Ishikawa (cell line): ENCODE results near the gene HK2.

ENCODE experiments used
- CEBPB ChIP-seq: IDR thresholded peaks from 2 replicates; pipeline ENCODE4 v1.6.1; 2012
- CREB1 ChIP-seq: IDR thresholded peaks from 2 replicates; pipeline ENCODE4 v1.6.1; 2012; ENCODE audit warnings: low read depth
- EGR1 ChIP-seq: IDR thresholded peaks from 2 replicates; pipeline ENCODE4 v1.6.1; 2012
- EP300 ChIP-seq: IDR thresholded peaks from 2 replicates; pipeline ENCODE4 v1.6.1; 2012; ENCODE audit warnings: borderline replicate concordance
- FOXM1 ChIP-seq: IDR thresholded peaks from 2 replicates; pipeline ENCODE4 v1.6.1; 2012; ENCODE audit warnings: low read depth, borderline replicate concordance
- MAX ChIP-seq: IDR thresholded peaks from 2 replicates; pipeline ENCODE4 v1.6.1; 2012
- NFIC ChIP-seq: IDR thresholded peaks from 2 replicates; pipeline ENCODE4 v1.6.1; 2012
- RAD21 ChIP-seq: IDR thresholded peaks from 2 replicates; pipeline ENCODE4 v1.6.1; 2012; ENCODE audit warnings: low read depth
- REST ChIP-seq: IDR thresholded peaks from 2 replicates; pipeline ENCODE4 v1.6.1; 2012; ENCODE audit warnings: low read depth, mild to moderate bottlenecking
- TAF1 ChIP-seq: IDR thresholded peaks from 2 replicates; pipeline ENCODE4 v1.6.1; 2012; ENCODE audit warnings: low read depth, mild to moderate bottlenecking
- TCF12 ChIP-seq: IDR thresholded peaks from 2 replicates; pipeline ENCODE4 v1.6.1; 2012; ENCODE audit warnings: low read depth
- TEAD4 ChIP-seq: IDR thresholded peaks from 2 replicates; pipeline ENCODE4 v1.6.1; 2012
- YY1 ChIP-seq: IDR thresholded peaks from 2 replicates; pipeline ENCODE4 v1.6.1; 2012; ENCODE audit warnings: low read depth
- ZBTB7A ChIP-seq: IDR thresholded peaks from 2 replicates; pipeline ENCODE4 v1.6.1; 2012; ENCODE audit warnings: low read depth
- TF ChIP-seq, protein P1 (sequence below): IDR thresholded peaks from 2 replicates; pipeline ENCODE4 v1.6.1; 2012

HK2 gene

DNA sequence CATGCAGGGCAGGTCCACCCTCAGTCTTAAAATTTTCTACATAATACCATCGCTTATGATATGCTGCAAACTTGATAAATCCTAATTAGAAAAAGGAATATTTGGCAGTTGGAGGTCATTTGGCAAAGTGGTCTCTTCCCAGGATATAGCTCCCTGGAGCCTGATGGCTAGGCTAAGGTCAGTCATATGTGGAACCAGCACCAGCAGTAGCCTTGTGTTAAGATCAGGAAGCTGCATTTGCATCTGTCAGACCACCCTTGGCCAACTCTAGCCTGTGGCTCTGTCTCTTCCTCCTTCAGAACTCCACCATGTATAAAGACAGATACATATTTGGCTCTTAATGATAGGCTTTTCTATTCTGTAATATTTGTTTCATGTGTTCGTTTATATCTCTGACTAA lies 5.4 kb upstream of the HK2 start:
- TF ChIP-seq REST, result no peak
- TF ChIP-seq, protein P1, sequence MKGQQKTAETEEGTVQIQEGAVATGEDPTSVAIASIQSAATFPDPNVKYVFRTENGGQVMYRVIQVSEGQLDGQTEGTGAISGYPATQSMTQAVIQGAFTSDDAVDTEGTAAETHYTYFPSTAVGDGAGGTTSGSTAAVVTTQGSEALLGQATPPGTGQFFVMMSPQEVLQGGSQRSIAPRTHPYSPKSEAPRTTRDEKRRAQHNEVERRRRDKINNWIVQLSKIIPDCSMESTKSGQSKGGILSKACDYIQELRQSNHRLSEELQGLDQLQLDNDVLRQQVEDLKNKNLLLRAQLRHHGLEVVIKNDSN, result no peak
- no peak for TF ChIP-seq RAD21
- TF ChIP-seq ZBTB7A, result no peak
- TF ChIP-seq FOXM1, result no peak
- no peak for TF ChIP-seq EGR1
- TF ChIP-seq EP300, result no peak
- no peak for TF ChIP-seq TCF12
- TF ChIP-seq CREB1, result no peak
- TF ChIP-seq CEBPB, result no peak
- no peak for TF ChIP-seq TEAD4
- no peak for TF ChIP-seq NFIC
- TF ChIP-seq MAX, result no peak
- TF ChIP-seq YY1, result no peak

GRCh38 chr2:74831693-74832530 lies 2.0 kb upstream of the HK2 start:
- TF ChIP-seq FOXM1 (no peak), TAF1 (no peak), REST (no peak), ZBTB7A (no peak), EP300 (no peak), MAX (no peak), CEBPB (no peak), TEAD4 (no peak), EGR1 (no peak)

DNA sequence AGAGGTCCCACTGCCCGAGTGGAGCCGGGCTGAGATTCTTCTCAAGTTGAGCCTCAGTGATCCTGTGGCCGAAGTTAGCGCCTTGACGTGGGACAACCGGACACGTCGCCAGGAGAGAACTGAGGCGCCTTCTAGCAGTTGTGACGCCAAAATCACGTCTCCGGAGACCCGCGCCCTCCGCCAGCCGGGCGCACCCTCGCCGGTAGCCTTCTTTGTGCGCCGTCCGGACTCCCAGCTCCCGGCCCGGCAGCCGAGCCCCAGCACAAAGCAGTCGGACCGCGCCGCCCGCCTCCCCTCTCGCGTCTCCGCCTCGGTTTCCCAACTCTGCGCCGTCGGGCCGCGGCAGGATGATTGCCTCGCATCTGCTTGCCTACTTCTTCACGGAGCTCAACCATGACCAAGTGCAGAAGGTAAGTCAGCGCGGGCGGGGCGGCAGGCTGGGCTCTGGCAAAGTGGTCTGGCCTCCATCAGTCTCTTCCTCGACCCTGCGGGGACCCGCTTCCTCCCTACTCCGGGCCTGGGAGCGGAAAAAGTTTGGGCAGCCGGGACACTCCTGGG lies 386 bp downstream of the HK2 start:
- TF ChIP-seq ZBTB7A (0 out of 2 replicates have a peak, but pooled peaks have one; percentile 26), TEAD4 (peak; percentile 1; the same call in 1 of the 2 replicates), MAX (0 out of 2 replicates have a peak, but pooled peaks have one; percentile 4), NFIC (0 out of 2 replicates have a peak, but pooled peaks have one; percentile 8)

GRCh38 chr2:74834792-74835755 lies 1.1 kb downstream of the HK2 start:
- TF ChIP-seq NFIC (no peak), ZBTB7A (peak; percentile 93), FOXM1 (no peak), RAD21 (no peak), EGR1 (peak; percentile 36; the same call in 1 of the 2 replicates), YY1 (0 out of 2 replicates have a peak, but pooled peaks have one; percentile 1), EP300 (no peak), MAX (peak; percentile 96), TEAD4 (no peak), TAF1 (peak; percentile 38; the same call in 1 of the 2 replicates), CREB1 (no peak), CEBPB (no peak), REST (no peak), TCF12 (no peak; the same call in 1 of the 2 replicates)
- TF ChIP-seq, protein P1, result peak; percentile 62; the same call in 1 of the 2 replicates
